K562 (cell line): Measurements from ENCODE around the gene ZNF32. TPM values are rescaled to one million over a fixed set of nuclear protein-coding genes. Genes with fewer than 3 reads are reported as not detected.

Experiments
- ATF7 ChIP-seq: fragments of 450-650 bp; IDR thresholded peaks from 2 replicates; pipeline ENCODE4 v1.7.1; 2014; ENCODE audit warnings: mild to moderate bottlenecking, moderate library complexity
- BRD4 ChIP-seq: fragments of 200-600 bp; sonication (generic); IDR thresholded peaks from 2 replicates; pipeline ENCODE4 v1.6.1; 2017; ENCODE audit warnings: inconsistent platforms
- CBX5 ChIP-seq: IDR thresholded peaks from 2 replicates; pipeline ENCODE4 v1.6.1; 2014; ENCODE audit warnings: low read depth, borderline replicate concordance
- CEBPZ ChIP-seq: fragments of 150-350 bp; IDR thresholded peaks from 2 replicates; pipeline ENCODE4 v1.6.1; 2014; ENCODE audit warnings: low read depth, mild to moderate bottlenecking, low read length, borderline replicate concordance
- DIDO1 ChIP-seq: fragments of 450-650 bp; IDR thresholded peaks from 2 replicates; pipeline ENCODE4 v1.6.1; 2016; ENCODE audit warnings: low read depth, missing biosample characterization, missing genetic modification characterization
- FOXA1 ChIP-seq: fragments of 450-650 bp; IDR thresholded peaks from 2 replicates; pipeline ENCODE4 v1.6.1; 2016; ENCODE audit warnings: mild to moderate bottlenecking, borderline replicate concordance
- GABPB2 ChIP-seq: fragments of 250-450 bp; sonication (Bioruptor Pico); conservative IDR thresholded peaks from 2 replicates; pipeline ENCODE4 v1.5.1; 2021; ENCODE audit warnings: mild to moderate bottlenecking
- HDAC8 ChIP-seq: fragments of 450-650 bp; IDR thresholded peaks from 2 replicates; pipeline ENCODE4 v1.6.1; 2016; ENCODE audit warnings: mild to moderate bottlenecking, missing genetic modification characterization, moderate library complexity, missing compliant biosample characterization
- HES1 ChIP-seq: fragments of 450-650 bp; IDR thresholded peaks from 2 replicates; pipeline ENCODE4 v1.6.1; 2016; ENCODE audit warnings: low read depth, mild to moderate bottlenecking, moderate library complexity
- IFI16 ChIP-seq: fragments of 250-450 bp; sonication (Bioruptor Pico); IDR thresholded peaks from 2 replicates; pipeline ENCODE4 v2.1.2; 2022; ENCODE audit warnings: mild to moderate bottlenecking, inconsistent platforms
- KLF13 ChIP-seq: fragments of 450-650 bp; IDR thresholded peaks from 2 replicates; pipeline ENCODE4 v1.6.1; 2016; ENCODE audit warnings: missing genetic modification characterization, low read depth, mild to moderate bottlenecking, missing compliant biosample characterization, moderate library complexity, borderline replicate concordance
- NCOR1 ChIP-seq: fragments of 450-650 bp; IDR thresholded peaks from 2 replicates; pipeline ENCODE4 v1.6.1; 2016; ENCODE audit warnings: mild to moderate bottlenecking, moderate library complexity
- NKRF ChIP-seq: fragments of 450-650 bp; IDR thresholded peaks from 2 replicates; pipeline ENCODE4 v1.6.1; 2016; ENCODE audit warnings: borderline replicate concordance
- PHTF2 ChIP-seq: fragments of 250-450 bp; sonication (Bioruptor Pico); IDR thresholded peaks from 2 replicates; pipeline ENCODE4 v1.5.0; 2021; ENCODE audit warnings: mild to moderate bottlenecking
- RFX7 ChIP-seq: fragments of 250-450 bp; sonication (Bioruptor Pico); IDR thresholded peaks from 2 replicates; pipeline ENCODE4 v1.5.1; 2021; ENCODE audit warnings: mild to moderate bottlenecking
- SRSF7 ChIP-seq: fragments of 200-400 bp; formaldehyde crosslinking; optimal IDR thresholded peaks from 2 replicates; pipeline ENCODE3; 2017; ENCODE audit warnings: mild to moderate bottlenecking, low read depth, low read length
- TAL1 ChIP-seq: fragments of 450-650 bp; IDR thresholded peaks from 2 replicates; pipeline ENCODE4 v1.6.1; 2016; ENCODE audit warnings: mild to moderate bottlenecking
- TEAD4 ChIP-seq, 2 experiments: sonication (generic) in 1 of 2; formaldehyde crosslinking in 1 of 2; IDR thresholded peaks; 2 replicates each; pipeline versions ENCODE4 v1.6.1 to v1.8.0; 2012 to 2022; ENCODE audit warnings: borderline replicate concordance in 1 of 2, inconsistent platforms in 1 of 2, low read length in 1 of 2, mild to moderate bottlenecking in 1 of 2, missing genetic modification reagents in 1 of 2
- ZNF124 ChIP-seq: sonication (generic); formaldehyde crosslinking; IDR thresholded peaks from 2 replicates; pipeline ENCODE4 v1.8.1; 2022; ENCODE audit warnings: missing genetic modification reagents
- ZNF197 ChIP-seq: fragments of 200-800 bp; sonication (Bioruptor generic); IDR thresholded peaks from 2 replicates; pipeline ENCODE4 v1.6.1; 2016; ENCODE audit warnings: low read depth, missing genetic modification characterization, missing compliant biosample characterization
- ZNF431 ChIP-seq: sonication (generic); formaldehyde crosslinking; IDR thresholded peaks from 2 replicates; pipeline ENCODE4 v1.8.0; 2022; ENCODE audit warnings: mild to moderate bottlenecking, missing genetic modification reagents
- ZNF766 ChIP-seq: fragments of 200-800 bp; sonication (Bioruptor generic); conservative IDR thresholded peaks from 2 replicates; pipeline ENCODE4 v1.6.1; 2016; ENCODE audit warnings: missing genetic modification characterization, missing compliant biosample characterization
- ZSCAN32 ChIP-seq: fragments of 450-650 bp; formaldehyde crosslinking; IDR thresholded peaks from 2 replicates; pipeline ENCODE4 v1.4.0; 2020; ENCODE audit warnings: mild to moderate bottlenecking, moderate library complexity
- polyA plus RNA-seq, 8 experiments: library from polyadenylated mRNA; depleted of rRNA in 4 of 8; stranded (reverse) in 5 of 8; unstranded in 3 of 8; fragments of >200 nt; fragmentation: Nextera tagmentation in 2 of 8; fragmentation: Illumina TruSeq in 1 of 8; extraction: Ambion mirVana in 2 of 8; extraction: Trizol in 1 of 8; gene quantifications; 2 replicates each; pipeline versions ENCODE4 v1.2.1 to v1.2.3, GENCODE V29; 2011 to 2014; ENCODE audit warnings: inconsistent platforms in 1 of 8, missing spikeins in 1 of 8
- total RNA-seq, 7 experiments: library from RNA; depleted of rRNA in 6 of 7; stranded (reverse); fragments of >200 nt in 6 of 7; fragmentation: Illumina TruSeq in 2 of 7; extraction: Trizol in 2 of 7; gene quantifications; 2 replicates each; pipeline versions ENCODE4 v1.2.1 to v1.2.3, GENCODE V29; 2011 to 2021; ENCODE audit warnings: low replicate concordance in 1 of 7
- TF ChIP-seq, protein P1 (sequence below): IDR thresholded peaks from 2 replicates; pipeline ENCODE4 v1.6.1; 2016; ENCODE audit warnings: missing genetic modification characterization, missing compliant biosample characterization

Gene ZNF32
- total and polyA plus RNA-seq, 9 of the 15 experiments (the other 6 are each of a cell fraction or from before 2014, with no cell fraction given) = 17.3 to 57.0 (median 26.3) TPM

GRCh38 chr10:43627942-43628341, 20.7 kb downstream of the ZNF32 start (continued):
- TF ChIP-seq FOXA1 (no peak), DIDO1 (tag) (no peak), CBX5 (no peak), HDAC8 (tag) (no peak), RFX7 (CRISPR knock-in tag) (no peak), KLF13 (tag) (no peak), ZNF197 (CRISPR knock-in tag) (no peak), SRSF7 (no peak), ZNF766 (no peak), ZNF124 (CRISPR knock-in tag) (no peak), BRD4 (no peak), ATF7 (0 out of 2 replicates have a peak, but pooled peaks have one; percentile 19), ZNF431 (CRISPR knock-in tag) (no peak), TEAD4 (IDR thresholded peaks at IDR 0.05; ENCODE audit: low read length) (no peak), TEAD4 (CRISPR knock-in tag; IDR thresholded peaks at IDR 0.05; ENCODE audit: borderline replicate concordance) (no peak), TAL1 (peak; percentile 50), NKRF (no peak), HES1 (no peak), PHTF2 (CRISPR knock-in tag) (no peak), CEBPZ (no peak), ZSCAN32 (CRISPR knock-in tag) (no peak), NCOR1 (peak; percentile 36), IFI16 (no peak), GABPB2 (no peak)
- TF ChIP-seq, protein P1, sequence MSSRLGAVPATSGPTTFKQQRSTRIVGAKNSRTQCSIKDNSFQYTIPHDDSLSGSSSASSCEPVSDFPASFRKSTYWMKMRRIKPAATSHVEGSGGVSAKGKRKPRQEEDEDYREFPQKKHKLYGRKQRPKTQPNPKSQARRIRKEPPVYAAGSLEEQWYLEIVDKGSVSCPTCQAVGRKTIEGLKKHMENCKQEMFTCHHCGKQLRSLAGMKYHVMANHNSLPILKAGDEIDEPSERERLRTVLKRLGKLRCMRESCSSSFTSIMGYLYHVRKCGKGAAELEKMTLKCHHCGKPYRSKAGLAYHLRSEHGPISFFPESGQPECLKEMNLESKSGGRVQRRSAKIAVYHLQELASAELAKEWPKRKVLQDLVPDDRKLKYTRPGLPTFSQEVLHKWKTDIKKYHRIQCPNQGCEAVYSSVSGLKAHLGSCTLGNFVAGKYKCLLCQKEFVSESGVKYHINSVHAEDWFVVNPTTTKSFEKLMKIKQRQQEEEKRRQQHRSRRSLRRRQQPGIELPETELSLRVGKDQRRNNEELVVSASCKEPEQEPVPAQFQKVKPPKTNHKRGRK (tag) = no peak
